ENCODE measurements around the gene OR14I1.

GRCh38 chr1:248733566-248733965 lies 31.0 kb upstream of the OR14I1 start:
- TF ChIP-seq CTCF (IDR thresholded peaks at IDR 0.05), result no peak
- no peak for TF ChIP-seq POLR2A (IDR thresholded peaks at IDR 0.05)

All from ovary (tissue), 3 donors.